Activated T-helper 2 cell treated with anti-CD3 and anti-CD28 coated beads, Interferon-gamma antibody, Interleukin-2, Interleukin-4, amounts not matched to agents 10 μg/mL and 5 μg/mL and 100 μg/mL, durations not matched to agents 14 hours and 24 hours and 36 hours (primary cell): Measurements from ENCODE around the gene RNF113B. TPM values are rescaled to one million over a fixed set of nuclear protein-coding genes. Genes with fewer than 3 reads are reported as not detected.

Source experiments
- DNase-seq: peaks from one replicate; pipeline ENCODE4 v3.0.0; 2021; ENCODE audit warnings: low spot score
- H3K27ac Mint-ChIP-seq: one replicate; pipeline ENCODE4 v1.8.0; 2021; ENCODE audit warnings: mixed read lengths
- H3K27me3 Mint-ChIP-seq: one replicate; pipeline ENCODE4 v1.8.0; 2021; ENCODE audit warnings: low read depth, mixed read lengths
- H3K36me3 Mint-ChIP-seq: one replicate; pipeline ENCODE4 v1.8.0; 2021; ENCODE audit warnings: low read depth, mixed read lengths
- H3K4me1 Mint-ChIP-seq: one replicate; pipeline ENCODE4 v1.8.0; 2021; ENCODE audit warnings: low read depth, mixed read lengths
- H3K4me3 Mint-ChIP-seq: one replicate; pipeline ENCODE4 v1.8.0; 2021; ENCODE audit warnings: low read depth, mild to moderate bottlenecking, moderate library complexity, mixed read lengths
- H3K9me3 Mint-ChIP-seq: one replicate; pipeline ENCODE4 v1.8.0; 2021; ENCODE audit warnings: mixed read lengths
- intact Hi-C: fragments of 100-400 bp; cut with micrococcal nuclease; formaldehyde crosslinking; loops from one replicate; pipeline ENCODE4 v1.15.1; 2023
- total RNA-seq: library from RNA; stranded (reverse); gene quantifications from 2 replicates; pipeline ENCODE4 v1.2.3, GENCODE V29; 2022

Gene RNF113B
- total RNA-seq, 1 donor from 2014 or later: not detected

GRCh38 chr13:98182153-98182552, 5.1 kb upstream of the RNF113B start:
- no peak for DNase-seq
- Mint-ChIP-seq H3K27me3 (no peaks in the 10 kb centered on the region), H3K4me3 (no peak overlapping the region), H3K27ac (no peak overlapping the region), H3K4me1 (no peaks in the 10 kb centered on the region), H3K36me3 (no peaks in the 10 kb centered on the region), H3K9me3 (no peaks in the 10 kb centered on the region)
- intact Hi-C loops: no loop called here

GRCh38 chr13:98181111-98181815, 4.2 kb upstream of the RNF113B start:
- intact Hi-C loops: no loop called here
- H3K4me3 Mint-ChIP-seq: no peak overlapping the region
- DNase-seq: no peak
- no peaks in the 10 kb centered on the region for H3K9me3 Mint-ChIP-seq
- H3K36me3 Mint-ChIP-seq: no peaks in the 10 kb centered on the region
- H3K4me1 Mint-ChIP-seq: no peaks in the 10 kb centered on the region
- H3K27me3 Mint-ChIP-seq: no peaks in the 10 kb centered on the region
- H3K27ac Mint-ChIP-seq: no peak overlapping the region

GRCh38 chr13:98180092-98180491, 3.0 kb upstream of the RNF113B start:
- Mint-ChIP-seq H3K9me3 (no peaks in the 10 kb centered on the region), H3K27ac (no peak overlapping the region), H3K36me3 (no peaks in the 10 kb centered on the region), H3K27me3 (no peaks in the 10 kb centered on the region), H3K4me1 (no peaks in the 10 kb centered on the region), H3K4me3 (no peak overlapping the region)
- DNase-seq: no peak
- intact Hi-C loops: no loop called here

- no peaks in the 10 kb centered on the region for H3K27me3 Mint-ChIP-seq
- no peak overlapping the region for H3K27ac Mint-ChIP-seq
- H3K4me1 Mint-ChIP-seq: no peaks in the 10 kb centered on the region
- no peak for DNase-seq
- H3K4me3 Mint-ChIP-seq: no peak overlapping the region
- no peaks in the 10 kb centered on the region for H3K36me3 Mint-ChIP-seq
- H3K9me3 Mint-ChIP-seq: no peaks in the 10 kb centered on the region
- intact Hi-C loops: no loop called here
These were observed 1.2 kb downstream of the RNF113B start for GRCh38 chr13:98175823-98176222.

- no peak overlapping the region for H3K4me3 Mint-ChIP-seq
- H3K36me3 Mint-ChIP-seq: no peaks in the 10 kb centered on the region
- H3K9me3 Mint-ChIP-seq: no peaks in the 10 kb centered on the region
- H3K27me3 Mint-ChIP-seq: no peaks in the 10 kb centered on the region
- no peak for DNase-seq
- no peak overlapping the region for H3K27ac Mint-ChIP-seq
- intact Hi-C loops: no loop called here
- H3K4me1 Mint-ChIP-seq: no peaks in the 10 kb centered on the region
These were observed 2.0 kb downstream of the RNF113B start for GRCh38 chr13:98175043-98175442.

- no peaks in the 10 kb centered on the region for H3K4me1 Mint-ChIP-seq
- no peaks in the 10 kb centered on the region for H3K27me3 Mint-ChIP-seq
- H3K4me3 Mint-ChIP-seq: no peak overlapping the region
- H3K36me3 Mint-ChIP-seq: no peaks in the 10 kb centered on the region
- no peak for DNase-seq
- H3K27ac Mint-ChIP-seq: no peak overlapping the region
- H3K9me3 Mint-ChIP-seq: no peaks in the 10 kb centered on the region
- intact Hi-C loops: no loop called here
These were observed 2.8 kb downstream of the RNF113B start for GRCh38 chr13:98174307-98174706.

GRCh38 chr13:98173431-98174152, 3.5 kb downstream of the RNF113B start:
- Mint-ChIP-seq H3K4me1 (no peaks in the 10 kb centered on the region), H3K27ac (no peak overlapping the region), H3K9me3 (no peaks in the 10 kb centered on the region), H3K27me3 (no peaks in the 10 kb centered on the region), H3K4me3 (no peak overlapping the region), H3K36me3 (no peaks in the 10 kb centered on the region)
- no peak for DNase-seq
- intact Hi-C loops: no loop called here

GRCh38 chr13:98172590-98173422, 4.3 kb downstream of the RNF113B start:
- no peaks in the 10 kb centered on the region for H3K9me3 Mint-ChIP-seq
- intact Hi-C loops: no loop called here
- no peak overlapping the region for H3K27ac Mint-ChIP-seq
- H3K4me1 Mint-ChIP-seq: no peaks in the 10 kb centered on the region
- no peak for DNase-seq
- H3K36me3 Mint-ChIP-seq: no peaks in the 10 kb centered on the region
- H3K27me3 Mint-ChIP-seq: no peaks in the 10 kb centered on the region
- H3K4me3 Mint-ChIP-seq: no peak overlapping the region

GRCh38 chr13:98171900-98172589, 5.0 kb downstream of the RNF113B start:
- Mint-ChIP-seq H3K4me3 (no peak overlapping the region), H3K27me3 (no peaks in the 10 kb centered on the region), H3K4me1 (no peaks in the 10 kb centered on the region), H3K9me3 (no peaks in the 10 kb centered on the region), H3K36me3 (no peaks in the 10 kb centered on the region), H3K27ac (no peak overlapping the region)
- no peak for DNase-seq
- intact Hi-C loops: no loop called here

- Mint-ChIP-seq H3K27me3 (no peaks in the 10 kb centered on the region), H3K4me3 (no peak overlapping the region), H3K27ac (no peak overlapping the region), H3K36me3 (no peaks in the 10 kb centered on the region), H3K4me1 (no peaks in the 10 kb centered on the region), H3K9me3 (no peaks in the 10 kb centered on the region)
- intact Hi-C loops: no loop called here
- no peak for DNase-seq
These were observed 7.7 kb downstream of the RNF113B start for GRCh38 chr13:98169331-98169730.

GRCh38 chr13:98162935-98163334, 14.1 kb downstream of the RNF113B start:
- Mint-ChIP-seq H3K36me3 (no peaks in the 10 kb centered on the region), H3K9me3 (no peaks in the 10 kb centered on the region), H3K27me3 (no peaks in the 10 kb centered on the region), H3K27ac (no peak overlapping the region), H3K4me3 (no peak overlapping the region), H3K4me1 (no peaks in the 10 kb centered on the region)
- intact Hi-C loops: no loop called here
- no peak for DNase-seq

- intact Hi-C loops: no loop called here
- Mint-ChIP-seq H3K27ac (no peak overlapping the region), H3K4me1 (no peaks in the 10 kb centered on the region)
These were observed 18.7 kb downstream of the RNF113B start for GRCh38 chr13:98158172-98158899.

More at GRCh38 chr13:98158172-98158899, 18.7 kb downstream of the RNF113B start:
- H3K27me3 Mint-ChIP-seq: no peaks in the 10 kb centered on the region
- no peaks in the 10 kb centered on the region for H3K9me3 Mint-ChIP-seq
- no peaks in the 10 kb centered on the region for H3K36me3 Mint-ChIP-seq
- no peak overlapping the region for H3K4me3 Mint-ChIP-seq
- DNase-seq: no peak
